ENCODE measurements around the gene CASP2.

- no peak for TF ChIP-seq CTCF (IDR thresholded peaks at IDR 0.05; ENCODE audit: low read depth, low read length)
- TF ChIP-seq EZH2phosphoT487 (IDR thresholded peaks at IDR 0.05; ENCODE audit: low read depth) = no peak
These were observed 43.1 kb downstream of the CASP2 start for GRCh38 chr7:143331179-143331801.
